Activated naive CD4-positive, alpha-beta T cell treated with anti-CD3 and anti-CD28 coated beads, Interleukin-2, amount 50 U/mL, for 72 hours (primary cell): ENCODE measurements around the gene ZFP42. TPM values are rescaled to one million over a fixed set of nuclear protein-coding genes. Genes with fewer than 3 reads are reported as not detected.

Experiments
- ATAC-seq, 2 donors: fragments of 150-1000 bp; cut with Tn5 transposase; 2 replicates each; pipeline ENCODE4 v1.10.0; 2021; ENCODE audit warnings: mild to moderate bottlenecking in 2 of 2, moderate library complexity in 2 of 2
- DNase-seq, 2 donors: peaks; one replicate each; pipeline ENCODE4 v3.0.0; 2021 to 2022; ENCODE audit warnings: low spot score in 2 of 2
- H3K27ac Mint-ChIP-seq, 2 donors: one replicate each; pipeline ENCODE4 v1.8.0; 2022; ENCODE audit warnings: mild to moderate bottlenecking in 2 of 2, mixed read lengths in 2 of 2
- H3K36me3 Mint-ChIP-seq, 2 donors: one replicate each; pipeline ENCODE4 v1.8.0; 2022; ENCODE audit warnings: mixed read lengths in 2 of 2
- H3K9me3 Mint-ChIP-seq, 2 donors: one replicate each; pipeline ENCODE4 v1.8.0; 2022; ENCODE audit warnings: mixed read lengths in 2 of 2
- total RNA-seq, 2 donors: library from RNA; stranded (reverse); gene quantifications; one replicate each; pipeline ENCODE4 v1.2.3, GENCODE V29; 2022

ZFP42 gene
- total RNA-seq, 2 donors from 2014 or later = not detected

DNA sequence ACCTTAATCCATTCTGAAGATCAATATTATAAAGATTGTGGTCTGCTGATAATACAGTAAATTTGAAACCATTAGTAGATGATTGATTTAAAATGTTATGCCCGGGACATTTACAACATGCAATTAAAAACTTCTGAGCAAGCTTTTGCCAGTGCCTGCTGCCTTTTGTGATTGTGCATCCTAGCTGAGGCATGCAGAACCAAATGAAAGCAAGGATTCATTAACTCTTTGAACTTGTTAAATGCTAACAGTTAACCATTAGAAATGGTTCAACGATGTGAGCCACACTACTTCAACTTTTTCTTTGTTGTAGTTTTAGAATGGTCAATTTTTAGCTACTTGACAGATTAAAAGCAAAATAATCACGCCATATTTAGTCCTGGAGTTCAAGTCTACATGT, 51.1 kb downstream of the ZFP42 start:
- H3K36me3 Mint-ChIP-seq = no peaks in the 10 kb centered on the region
- no peak overlapping the region for H3K27ac Mint-ChIP-seq
- ATAC-seq = no peak
- DNase-seq = no peak
- peaks cover 0 to 5% of the 10 kb centered on the region in 2 donors for H3K9me3 Mint-ChIP-seq

DNA sequence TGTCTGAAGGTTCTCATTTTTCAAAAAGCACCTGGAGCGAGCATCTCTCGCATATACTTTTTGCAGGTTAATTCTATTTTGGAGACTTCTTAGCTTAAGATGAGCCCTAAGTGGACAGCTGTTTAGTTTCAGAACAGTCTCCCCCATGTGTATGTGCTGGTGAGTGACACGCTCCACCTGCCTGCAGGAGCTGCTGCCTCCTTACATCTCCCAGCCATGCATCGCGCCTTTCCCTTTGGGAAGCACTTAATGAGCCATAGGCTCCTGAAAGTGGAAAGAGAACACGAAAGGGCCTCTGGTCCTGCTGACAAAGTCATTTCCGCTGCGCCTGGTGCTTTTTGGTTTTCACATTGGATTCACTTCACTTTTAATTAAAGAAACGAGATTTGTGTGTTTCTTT, 57.7 kb downstream of the ZFP42 start:
- Mint-ChIP-seq H3K27ac (no peak overlapping the region), H3K9me3 (peaks cover 8 to 16% of the 10 kb centered on the region in 2 donors), H3K36me3 (no peaks in the 10 kb centered on the region)
- DNase-seq (no peak), ATAC-seq (no peak)

Other genes with a start within 250 kb of the ZFP42 start
- gene TRIML2, start 113.8 kb downstream of the ZFP42 start, total RNA-seq = not detected
- gene TRIML1, start 143.7 kb downstream of the ZFP42 start, total RNA-seq = not detected